H1 (cell line): ENCODE measurements around the gene MATN1. TPM values are rescaled to one million over a fixed set of nuclear protein-coding genes. Genes with fewer than 3 reads are reported as not detected.

Experiments used
- CTCF ChIA-PET: fragments of 300-600 bp; sonication (Branson Sonifier 250); formaldehyde crosslinking; loops from one replicate; lab custom pipeline; 2021; ENCODE audit not compliant: partially characterized antibody; lab: Charles Lee
- POLR2A ChIA-PET: fragments of 300-600 bp; sonication (Branson Sonifier 250); formaldehyde crosslinking; loops from one replicate; lab custom pipeline; 2021; ENCODE audit warnings: inconsistent platforms; ENCODE audit not compliant: partially characterized antibody; lab: Charles Lee
- DNase-seq, 2 experiments: peaks; one replicate each; pipeline versions ENCODE4 v3.0.0 to v3.0.0-alpha.2; 2010 to 2022; ENCODE audit warnings: low spot score in 2 of 2, low read depth in 1 of 2, mixed read lengths in 1 of 2
- FAIRE-seq: peaks from 2 replicates; lab custom pipeline; 2011; peaks lifted over from hg19 to GRCh38; lab: Jason Lieb, UNC
- H2AFZ ChIP-seq: 2 replicates; pipeline ENCODE4 v1.8.1; 2012; ENCODE audit warnings: low read length, inconsistent platforms
- H2AK5ac ChIP-seq: 2 replicates; pipeline ENCODE4 v1.6.1; 2013; ENCODE audit warnings: low read depth, low read length
- H2BK120ac ChIP-seq: replicated peaks from 2 replicates; pipeline ENCODE3; 2013; ENCODE audit warnings: low read depth, low read length, inconsistent platforms
- H2BK12ac ChIP-seq: 2 replicates; pipeline ENCODE4 v1.6.1; 2013; ENCODE audit warnings: low read depth, low read length
- H2BK15ac ChIP-seq: 2 replicates; pipeline ENCODE4 v1.6.1; 2013; ENCODE audit warnings: low read length
- H2BK20ac ChIP-seq: 2 replicates; pipeline ENCODE4 v1.6.1; 2013; ENCODE audit warnings: low read length
- H2BK5ac ChIP-seq: 2 replicates; pipeline ENCODE4 v1.6.1; 2013; ENCODE audit warnings: low read depth, low read length
- H3K14ac ChIP-seq: 2 replicates; pipeline ENCODE4 v1.6.1; 2013; ENCODE audit warnings: inconsistent platforms; ENCODE audit not compliant: insufficient read length
- H3K18ac ChIP-seq: 2 replicates; pipeline ENCODE4 v1.6.1; 2013; ENCODE audit warnings: low read length; ENCODE audit errors: extremely low read depth
- H3K23ac ChIP-seq: 2 replicates; pipeline ENCODE4 v1.6.1; 2013; ENCODE audit warnings: inconsistent platforms; ENCODE audit not compliant: insufficient read length
- H3K23me2 ChIP-seq: 2 replicates; pipeline ENCODE4 v1.6.1; 2013; ENCODE audit warnings: low read depth, low read length
- H3K27ac ChIP-seq: 2 replicates; pipeline ENCODE4 v1.6.1; 2011; ENCODE audit warnings: low read depth, low read length, inconsistent platforms
- H3K27me3 ChIP-seq, 4 experiments: replicated peaks in 1 of 4; 1 replicate in 1 of 4; 2 replicates in 3 of 4; pipeline versions ENCODE4 v1.6.1 to v1.8.1; 2011 to 2013; ENCODE audit warnings: low read length in 3 of 4, mild to moderate bottlenecking in 3 of 4, inconsistent platforms in 2 of 4, mixed read lengths in 2 of 4, moderate library complexity in 1 of 4; ENCODE audit not compliant: control insufficient read depth in 3 of 4, insufficient read depth in 3 of 4; ENCODE audit errors: extremely low read depth in 1 of 4
- H3K36me3 ChIP-seq, 4 experiments: 2 replicates each; pipeline versions ENCODE4 v1.6.1 to v1.8.1; 2011 to 2013; ENCODE audit warnings: mild to moderate bottlenecking in 4 of 4, low read length in 3 of 4, moderate library complexity in 2 of 4, control low read depth in 1 of 4, inconsistent platforms in 1 of 4; ENCODE audit not compliant: insufficient read depth in 4 of 4, control insufficient read depth in 2 of 4
- H3K4ac ChIP-seq: replicated peaks from 2 replicates; pipeline ENCODE3; 2013; ENCODE audit warnings: low read length, low read depth, mixed read lengths, inconsistent platforms; ENCODE audit not compliant: insufficient read length
- H3K4me1 ChIP-seq, 4 experiments: replicated peaks in 1 of 4; 1 replicate in 1 of 4; 2 replicates in 3 of 4; pipeline versions ENCODE4 v1.6.1 to v1.8.1; 2011 to 2013; ENCODE audit warnings: low read length in 3 of 4, inconsistent platforms in 2 of 4, mixed read lengths in 1 of 4; ENCODE audit not compliant: insufficient read depth in 4 of 4, control insufficient read depth in 3 of 4
- H3K4me2 ChIP-seq, 2 experiments: 2 replicates each; pipeline versions ENCODE4 v1.6.1 to v1.8.1; 2011 to 2013; ENCODE audit warnings: low read depth in 2 of 2, low read length in 2 of 2, control low read depth in 1 of 2, inconsistent platforms in 1 of 2, mild to moderate bottlenecking in 1 of 2; ENCODE audit not compliant: insufficient read depth in 1 of 2
- H3K4me3 ChIP-seq, 4 experiments: fragments of 200-600, 300-600 bp in 1 of 4; sonication (generic), shearing (Covaris generic), sonication (Bioruptor Twin) in 1 of 4; 2 replicates each; pipeline versions ENCODE4 v1.5.1 to v1.8.1; 2011 to 2016; ENCODE audit warnings: low read length in 4 of 4, low read depth in 3 of 4, control low read depth in 2 of 4, inconsistent platforms in 2 of 4, mild to moderate bottlenecking in 2 of 4, mixed read lengths in 1 of 4, moderate library complexity in 1 of 4; ENCODE audit not compliant: insufficient read depth in 2 of 4; ENCODE audit errors: extremely low read depth in 1 of 4
- H3K56ac ChIP-seq: replicated peaks from 2 replicates; pipeline ENCODE3; 2013; ENCODE audit warnings: low read depth, mild to moderate bottlenecking, mixed read lengths, low read length, inconsistent platforms; ENCODE audit not compliant: insufficient read length
- H3K79me1 ChIP-seq: 2 replicates; pipeline ENCODE4 v1.6.1; 2013; ENCODE audit warnings: low read depth, low read length, control low read depth
- H3K79me2 ChIP-seq, 2 experiments: 2 replicates each; pipeline versions ENCODE4 v1.6.1 to v1.8.1; 2012 to 2013; ENCODE audit warnings: low read length in 2 of 2, mild to moderate bottlenecking in 2 of 2, inconsistent platforms in 1 of 2; ENCODE audit not compliant: insufficient read depth in 2 of 2, control insufficient read depth in 1 of 2
- H3K9ac ChIP-seq, 4 experiments: replicated peaks in 1 of 4; 1 replicate in 1 of 4; 2 replicates in 3 of 4; pipeline versions ENCODE4 v1.6.1 to v1.8.1; 2011 to 2013; ENCODE audit warnings: low read depth in 3 of 4, low read length in 3 of 4, control low read depth in 2 of 4, mild to moderate bottlenecking in 2 of 4, moderate library complexity in 2 of 4, inconsistent platforms in 1 of 4; ENCODE audit errors: extremely low read depth in 1 of 4
- H3K9me3 ChIP-seq, 2 experiments: 2 replicates each; pipeline versions ENCODE4 v1.6.1 to v1.8.1; 2012 to 2013; ENCODE audit warnings: mild to moderate bottlenecking in 2 of 2, moderate library complexity in 2 of 2, control low read depth in 1 of 2, inconsistent platforms in 1 of 2, low read depth in 1 of 2, low read length in 1 of 2, mixed read lengths in 1 of 2; ENCODE audit not compliant: insufficient read depth in 2 of 2
- H4K20me1 ChIP-seq, 2 experiments: replicated peaks in 1 of 2; 2 replicates each; pipeline versions ENCODE3 to v1.8.1; 2011 to 2013; ENCODE audit warnings: inconsistent platforms in 2 of 2, low read length in 2 of 2, mild to moderate bottlenecking in 1 of 2; ENCODE audit not compliant: insufficient read depth in 2 of 2, control insufficient read depth in 1 of 2
- H4K5ac ChIP-seq: 2 replicates; pipeline ENCODE4 v1.6.1; 2013; ENCODE audit warnings: low read length, low read depth, mixed read lengths, inconsistent platforms; ENCODE audit not compliant: insufficient read length
- H4K8ac ChIP-seq: 2 replicates; pipeline ENCODE4 v1.8.0; 2013; ENCODE audit warnings: mild to moderate bottlenecking, moderate library complexity, low read length, inconsistent platforms; ENCODE audit not compliant: insufficient read depth; ENCODE audit errors: extremely low read depth
- H4K91ac ChIP-seq: replicated peaks from 2 replicates; pipeline ENCODE3; 2013; ENCODE audit warnings: low read length, mixed read lengths, inconsistent platforms; ENCODE audit not compliant: insufficient read length
- CEBPB ChIP-seq: IDR thresholded peaks from 2 replicates; pipeline ENCODE4 v1.6.1; 2012; ENCODE audit warnings: low read depth, low read length
- HDAC6 ChIP-seq: IDR thresholded peaks from one replicate; pipeline ENCODE4 v1.7.1; 2012; ENCODE audit warnings: low read depth, mild to moderate bottlenecking, inconsistent platforms, low read length, moderate library complexity
- KDM4A ChIP-seq: IDR thresholded peaks from one replicate; pipeline ENCODE4 v1.7.1; 2012; ENCODE audit warnings: low read depth, mild to moderate bottlenecking, moderate library complexity, low read length, inconsistent platforms; ENCODE audit not compliant: severe bottlenecking
- KDM5A ChIP-seq: fragments of 200-600 bp; IDR thresholded peaks from 2 replicates; pipeline ENCODE4 v1.7.1; 2012; ENCODE audit warnings: mild to moderate bottlenecking, low read length, inconsistent platforms, mixed read lengths
- PHF8 ChIP-seq: fragments of 200-600 bp; sonication (generic); conservative IDR thresholded peaks from 2 replicates; pipeline ENCODE4 v1.7.1; 2012; ENCODE audit warnings: low read depth, mild to moderate bottlenecking, inconsistent platforms, low read length, moderate library complexity
- RFX5 ChIP-seq: IDR thresholded peaks from 2 replicates; pipeline ENCODE4 v1.6.1; 2011; ENCODE audit warnings: low read depth, low read length, improper control_type of control experiment, borderline replicate concordance
- SP2 ChIP-seq: IDR thresholded peaks from 2 replicates; pipeline ENCODE4 v1.6.1; 2012; ENCODE audit warnings: mild to moderate bottlenecking, low read length, inconsistent platforms
- SRF ChIP-seq: IDR thresholded peaks from 2 replicates; pipeline ENCODE4 v1.6.1; 2011; ENCODE audit warnings: mild to moderate bottlenecking, low read depth, low read length, moderate library complexity
- WGBS, 2 experiments: shearing (Covaris generic) in 1 of 2; methylation state at CpG; one replicate each; pipeline versions ENCODE4 v1.1.6 to v1.1.7; 2013 to 2015; ENCODE audit warnings: low lambda C conversion rate in 2 of 2, mixed read lengths in 2 of 2, inconsistent platforms in 1 of 2, low coverage in 1 of 2, missing lambda C conversion rate in 1 of 2; ENCODE audit not compliant: insufficient replicate concordance in 2 of 2, insufficient coverage in 1 of 2, insufficient read length in 1 of 2; ENCODE audit errors: extremely low coverage in 1 of 2, missing lambda C conversion rate in 1 of 2; 5-methylcytosine and 5-hydroxymethylcytosine counted together
- polyA plus RNA-seq, 7 experiments: library from polyadenylated mRNA; depleted of rRNA in 3 of 7; stranded (reverse) in 5 of 7; unstranded in 2 of 7; fragments of >200 nt in 5 of 7; fragments of 200-250 nt in 2 of 7; gene quantifications; 1 replicate in 5 of 7; 2 replicates in 1 of 7; 4 replicates in 1 of 7; pipeline versions ENCODE4 v1.2.1 to v1.2.3, GENCODE V29; 2011 to 2013; ENCODE audit warnings: missing spikeins in 2 of 7, mixed read lengths in 2 of 7
- total RNA-seq: library from RNA; stranded (reverse); fragmentation: NEBNext Ultra II Directional; extraction: Animal tissue kit (Norgen Biotek cat#: 25700); gene quantifications from 2 replicates; pipeline ENCODE4 v1.2.1, GENCODE V29; 2021
- TF ChIP-seq, protein P1 (sequence below), 3 experiments: IDR thresholded peaks; 1 replicate in 2 of 3; 2 replicates in 1 of 3; pipeline versions ENCODE4 v1.5.1 to v1.6.1; 2011; ENCODE audit warnings: low read length in 3 of 3, mild to moderate bottlenecking in 3 of 3, inconsistent platforms in 2 of 3, low read depth in 1 of 3, moderate library complexity in 1 of 3; ENCODE audit not compliant: insufficient read depth in 1 of 3; ENCODE audit errors: control extremely low read depth in 1 of 3

Gene MATN1
- total and polyA plus RNA-seq, 2 of the 8 experiments (the other 6 are each of a cell fraction or from before 2014, with no cell fraction given) = 0.12 to 0.28 TPM

DNA sequence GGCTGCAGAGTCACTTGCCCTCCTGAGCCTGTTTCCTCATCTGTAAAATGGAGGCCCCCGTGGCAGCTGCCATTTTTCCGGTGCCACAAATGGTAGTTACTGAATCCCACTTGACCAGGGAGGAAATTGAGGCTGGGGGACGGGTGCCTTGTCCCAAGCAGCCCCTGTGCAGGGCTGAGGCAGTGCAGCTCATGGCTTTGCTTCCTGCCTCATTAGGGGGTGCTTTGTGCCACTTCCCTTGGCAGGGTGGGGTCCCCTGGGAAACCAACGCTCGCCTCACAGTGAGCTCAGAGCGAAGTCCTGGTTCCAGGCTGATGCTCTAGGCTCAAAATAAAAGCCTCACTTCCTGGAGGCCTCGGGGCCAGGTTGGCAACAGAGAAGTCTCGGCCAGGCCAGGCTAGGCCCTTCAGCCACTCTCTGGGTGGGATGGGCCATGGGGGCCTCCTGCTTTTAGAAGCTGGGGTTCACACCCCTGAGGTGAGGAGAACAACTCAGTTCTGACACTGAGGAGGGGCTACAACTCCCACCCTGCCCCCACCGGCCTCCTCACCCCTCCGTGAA is 27.4 kb upstream of the MATN1 start:
- no peak overlapping the region for H2BK120ac ChIP-seq
- CTCF ChIA-PET = interaction anchor here (0.6 to 55.1 kb wide), 4 partner anchors 11 to 179 kb away, joined by 3 to 1640 read pairs (median 822); partner anchors contain the start of genes LAPTM5 and MATN1
- H3K79me1 ChIP-seq = no peaks in the 10 kb centered on the region
- no peak overlapping the region for H3K14ac ChIP-seq
- H3K18ac ChIP-seq = no peak overlapping the region; the same call in 1 of the 2 replicates
- no peak overlapping the region for H3K23ac ChIP-seq
- no peaks in the 10 kb centered on the region for H3K9me3 ChIP-seq
- no peak overlapping the region for H3K4ac ChIP-seq
- H3K27ac ChIP-seq = no peak overlapping the region
- WGBS, 2 experiments = 82% methylated on average over 9 of the region's 10 CpGs; no CpG with 5 or more reads in 1 of the 2 experiments
- peak overlapping the region; percentile 9; the same call in 1 of the 2 replicates for H2BK12ac ChIP-seq
- H3K9ac ChIP-seq = no peak overlapping the region
- no peaks in the 10 kb centered on the region for H4K20me1 ChIP-seq
- no peak for FAIRE-seq
- no peak overlapping the region for H3K4me2 ChIP-seq
- no peak overlapping the region for H3K4me3 ChIP-seq
- H2AK5ac ChIP-seq = no peak overlapping the region
- peaks cover 0 to 16% (median 3%) of the 10 kb centered on the region in 4 experiments; a peak in 6 of 7 replicates for H3K4me1 ChIP-seq
- H4K5ac ChIP-seq = no peak overlapping the region
- H4K8ac ChIP-seq = no peak overlapping the region
- no peak overlapping the region for H3K56ac ChIP-seq
- no peaks in the 10 kb centered on the region; a peak in 1 of 7 replicates for H3K27me3 ChIP-seq
- H3K23me2 ChIP-seq = no peaks in the 10 kb centered on the region; the same call in 1 of the 2 replicates
- no peaks in the 10 kb centered on the region for H3K36me3 ChIP-seq
- H2BK20ac ChIP-seq = peak overlapping the region; percentile 32; the same call in 1 of the 2 replicates
- POLR2A ChIA-PET = interaction anchor here (2.2 kb wide), 1 partner anchor 23 kb away, joined by 5 read pairs; no protein-coding TSS in a partner anchor
- no peak for DNase-seq
- H4K91ac ChIP-seq = peak overlapping the region; percentile 66
- H2BK5ac ChIP-seq = no peak overlapping the region
- no peaks in the 10 kb centered on the region for H3K79me2 ChIP-seq
- peak overlapping the region; percentile 81; the same call in 1 of the 2 replicates for H2BK15ac ChIP-seq
- no peak overlapping the region for H2AFZ ChIP-seq
- TF ChIP-seq KDM4A (no peak), RFX5 (no peak), CEBPB (no peak), SRF (no peak), SP2 (no peak), KDM5A (no peak), PHF8 (no peak), HDAC6 (no peak)
- TF ChIP-seq, protein P1, sequence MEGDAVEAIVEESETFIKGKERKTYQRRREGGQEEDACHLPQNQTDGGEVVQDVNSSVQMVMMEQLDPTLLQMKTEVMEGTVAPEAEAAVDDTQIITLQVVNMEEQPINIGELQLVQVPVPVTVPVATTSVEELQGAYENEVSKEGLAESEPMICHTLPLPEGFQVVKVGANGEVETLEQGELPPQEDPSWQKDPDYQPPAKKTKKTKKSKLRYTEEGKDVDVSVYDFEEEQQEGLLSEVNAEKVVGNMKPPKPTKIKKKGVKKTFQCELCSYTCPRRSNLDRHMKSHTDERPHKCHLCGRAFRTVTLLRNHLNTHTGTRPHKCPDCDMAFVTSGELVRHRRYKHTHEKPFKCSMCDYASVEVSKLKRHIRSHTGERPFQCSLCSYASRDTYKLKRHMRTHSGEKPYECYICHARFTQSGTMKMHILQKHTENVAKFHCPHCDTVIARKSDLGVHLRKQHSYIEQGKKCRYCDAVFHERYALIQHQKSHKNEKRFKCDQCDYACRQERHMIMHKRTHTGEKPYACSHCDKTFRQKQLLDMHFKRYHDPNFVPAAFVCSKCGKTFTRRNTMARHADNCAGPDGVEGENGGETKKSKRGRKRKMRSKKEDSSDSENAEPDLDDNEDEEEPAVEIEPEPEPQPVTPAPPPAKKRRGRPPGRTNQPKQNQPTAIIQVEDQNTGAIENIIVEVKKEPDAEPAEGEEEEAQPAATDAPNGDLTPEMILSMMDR (IDR thresholded peaks at IDR 0.05; ENCODE audit: control extremely low read depth in 1 of 3, insufficient read depth in 1 of 3, low read depth in 1 of 3, low read length in 3 of 3) = no peak
